Heart left ventricle (tissue), 16 donors: ENCODE measurements around the gene GRAMD4. TPM values are rescaled to one million over a fixed set of nuclear protein-coding genes. Genes with fewer than 3 reads are reported as not detected.

Experiments
- ATAC-seq, 4 donors: fragments of 200-7000 bp; cut with Tn5 transposase; one replicate each; pipeline ENCODE4 v1.9.1; 2020 to 2022; ENCODE audit warnings: moderate library complexity in 4 of 4, mild to moderate bottlenecking in 3 of 4, moderate number of reproducible peaks in 1 of 4
- DNase-seq, 5 donors: peaks; one replicate each; pipeline ENCODE4 v3.0.0-alpha.2; 2020
- H3K27ac ChIP-seq, 12 donors: fragments of 200-600 bp; sonication (generic) in 4 of 12; one replicate each; pipeline versions ENCODE4 v1.5.0 to v1.8.0; 2016 to 2022; ENCODE audit warnings: mild to moderate bottlenecking in 2 of 12
- H3K27me3 ChIP-seq, 9 donors: fragments of 200-600 bp; sonication (generic) in 2 of 9; one replicate each; pipeline versions ENCODE4 v1.5.1 to v1.8.0; 2016 to 2022; ENCODE audit warnings: mild to moderate bottlenecking in 3 of 9
- H3K36me3 ChIP-seq, 9 donors: fragments of 200-600 bp; sonication (generic) in 2 of 9; one replicate each; pipeline versions ENCODE4 v1.5.0 to v1.8.0; 2018 to 2022; ENCODE audit warnings: mild to moderate bottlenecking in 2 of 9
- H3K4me1 ChIP-seq, 12 donors: fragments of 200-600 bp; sonication (generic) in 4 of 12; one replicate each; pipeline versions ENCODE4 v1.5.0 to v1.8.0; 2016 to 2022; ENCODE audit warnings: mild to moderate bottlenecking in 3 of 12
- H3K4me3 ChIP-seq, 12 donors: fragments of 200-600 bp; sonication (generic) in 4 of 12; one replicate each; pipeline versions ENCODE4 v1.5.0 to v1.8.0; 2017 to 2022; ENCODE audit warnings: mild to moderate bottlenecking in 9 of 12, moderate library complexity in 4 of 12
- H3K9me3 ChIP-seq, 12 donors: fragments of 200-600 bp; sonication (generic) in 4 of 12; one replicate each; pipeline versions ENCODE4 v1.5.0 to v1.8.0; 2016 to 2022; ENCODE audit warnings: mild to moderate bottlenecking in 1 of 12
- POLR2A ChIP-seq, 2 donors: fragments of 450-650 bp; IDR thresholded peaks; one replicate each; pipeline ENCODE4 v1.6.1; 2017; ENCODE audit warnings: antibody characterized with exemption in 2 of 2, mild to moderate bottlenecking in 2 of 2, moderate library complexity in 2 of 2
- WGBS, 4 donors: extraction: QIAGEN DNeasy Blood & Tissue Kit in 2 of 4; methylation state at CpG; one replicate each; pipeline versions ENCODE4 v1.1.5 to v1.1.7; 2013 to 2018; 5-methylcytosine and 5-hydroxymethylcytosine counted together
- intact Hi-C, 10 donors: fragments of 100-400 bp; cut with DNase I; formaldehyde crosslinking; loops; one replicate each; pipeline versions ENCODE4 v1.11.1 to v1.14.2; 2022
- polyA plus RNA-seq, 2 donors: library from polyadenylated mRNA; stranded (reverse); fragments of 200-250 nt; gene quantifications; one replicate each; pipeline ENCODE4 v1.2.3, GENCODE V29; 2013
- total RNA-seq, 9 donors: library from RNA; depleted of rRNA in 2 of 9; stranded (reverse); fragments of >200 nt in 2 of 9; fragmentation: NEBNext Ultra II Directional in 3 of 9; extraction: Animal tissue kit (Norgen Biotek cat#: 25700) in 3 of 9; gene quantifications; one replicate each; pipeline versions ENCODE4 v1.1.0 to v1.2.4, GENCODE V29; 2016 to 2023
- TF ChIP-seq, protein P1 (sequence below), 12 donors: fragments of 200-600 bp; sonication (generic) in 4 of 12; IDR thresholded peaks; one replicate each; pipeline versions ENCODE4 v1.5.0 to v1.8.0; 2018 to 2022; ENCODE audit warnings: antibody characterized with exemption in 12 of 12, mild to moderate bottlenecking in 5 of 12
- donor health status: ischemic (EF 13 %, LVEDD 7.1; RV severe dilation, severe dysfunction).
- donor health status: healthy with polysubstance abuse.
- donor health status: DM: no; HTN: yes; CAD: no.
- donor health status: DM: no; HTN: no; CAD: no.
- donor health status: ischemic (EF 25% LVEDD 6.9; RV normal size, moderate dysfunction).
- donor health status: ischemic (EF 25% LVEDD 5.7; RV mildly dilated, moderate dysfunction).
- donor health status: healthy.
- donor health status: DM: yes; HTN: yes; CAD: no.
- donor health status: ischemic (EF 35%, LVEDD 5.7; RV mildly dilated, moderate dysfunction).
- donor health status: nonischemic (EF 11% LVEDD 7.7; RV severe dilation, severe dysfunction).
- donor health status: DM: yes; HTN: yes; CAD: no.
- donor health status: PGD.
- donor health status: ischemic (EF 29% LVEDD 5.4; RV normal size, mild dysfunction).
- donor health status: nonischemic (EF 23%, LVEDD 6.1; RV moderate dilation, normal function).

The GRAMD4 gene
- total and polyA plus RNA-seq, 11 donors: 22.4 to 122 (median 63.1) TPM

DNA sequence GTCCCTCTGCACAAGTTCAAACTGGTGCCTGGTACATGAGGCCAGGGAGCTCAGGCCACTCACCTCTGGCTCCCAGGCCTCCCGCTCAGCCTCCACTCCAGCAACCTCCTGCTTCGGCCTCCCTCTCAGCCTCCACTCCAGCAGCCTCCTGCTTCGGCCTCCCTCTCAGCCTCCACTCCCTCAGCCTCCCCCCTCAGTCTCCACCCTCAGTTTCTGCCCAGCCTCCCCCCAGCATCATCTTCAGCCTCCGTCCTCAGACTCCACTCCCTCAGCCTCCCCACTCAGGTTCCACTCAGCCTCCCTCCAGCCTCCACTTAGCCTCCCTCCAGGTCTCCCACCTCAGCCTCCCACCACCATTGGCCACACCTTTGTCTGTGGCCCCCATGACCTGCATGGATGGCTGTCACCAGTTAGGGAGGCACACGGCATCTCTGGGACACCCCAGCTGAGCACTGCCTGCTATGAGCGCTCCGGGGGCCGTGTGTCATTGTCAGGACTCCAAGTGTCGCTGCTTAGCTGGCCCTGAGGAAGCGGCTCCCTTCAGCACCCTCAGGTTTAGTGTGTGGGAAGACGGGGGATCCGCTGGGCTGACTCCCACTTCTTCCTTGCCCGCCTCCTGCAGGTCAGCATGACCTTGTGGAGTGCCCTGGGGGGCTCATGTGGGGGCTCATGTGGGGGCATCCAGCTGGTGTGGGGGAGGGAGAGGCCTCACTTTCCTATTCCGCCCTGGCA, 39.0 kb downstream of the GRAMD4 start:
- ATAC-seq: no peak
- no peaks in the 10 kb centered on the region for H3K27me3 ChIP-seq
- WGBS, 4 donors: 92 to 96% (median 96%) methylated on average over 14 of the region's 14 CpGs
- no peaks in the 10 kb centered on the region for H3K9me3 ChIP-seq
- peaks cover 0 to 39% (median 16%) of the 10 kb centered on the region in 9 donors for H3K36me3 ChIP-seq
- H3K27ac ChIP-seq: peak overlapping the region in 1 of 12 donors; percentile 79
- no peak overlapping the region for H3K4me3 ChIP-seq
- H3K4me1 ChIP-seq: peaks cover 0 to 71% (median 20%) of the 10 kb centered on the region in 12 donors
- TF ChIP-seq, protein P1, sequence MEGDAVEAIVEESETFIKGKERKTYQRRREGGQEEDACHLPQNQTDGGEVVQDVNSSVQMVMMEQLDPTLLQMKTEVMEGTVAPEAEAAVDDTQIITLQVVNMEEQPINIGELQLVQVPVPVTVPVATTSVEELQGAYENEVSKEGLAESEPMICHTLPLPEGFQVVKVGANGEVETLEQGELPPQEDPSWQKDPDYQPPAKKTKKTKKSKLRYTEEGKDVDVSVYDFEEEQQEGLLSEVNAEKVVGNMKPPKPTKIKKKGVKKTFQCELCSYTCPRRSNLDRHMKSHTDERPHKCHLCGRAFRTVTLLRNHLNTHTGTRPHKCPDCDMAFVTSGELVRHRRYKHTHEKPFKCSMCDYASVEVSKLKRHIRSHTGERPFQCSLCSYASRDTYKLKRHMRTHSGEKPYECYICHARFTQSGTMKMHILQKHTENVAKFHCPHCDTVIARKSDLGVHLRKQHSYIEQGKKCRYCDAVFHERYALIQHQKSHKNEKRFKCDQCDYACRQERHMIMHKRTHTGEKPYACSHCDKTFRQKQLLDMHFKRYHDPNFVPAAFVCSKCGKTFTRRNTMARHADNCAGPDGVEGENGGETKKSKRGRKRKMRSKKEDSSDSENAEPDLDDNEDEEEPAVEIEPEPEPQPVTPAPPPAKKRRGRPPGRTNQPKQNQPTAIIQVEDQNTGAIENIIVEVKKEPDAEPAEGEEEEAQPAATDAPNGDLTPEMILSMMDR (IDR thresholded peaks at IDR 0.05): no peak
- no peak for DNase-seq
- intact Hi-C loops: no loop called here

DNA sequence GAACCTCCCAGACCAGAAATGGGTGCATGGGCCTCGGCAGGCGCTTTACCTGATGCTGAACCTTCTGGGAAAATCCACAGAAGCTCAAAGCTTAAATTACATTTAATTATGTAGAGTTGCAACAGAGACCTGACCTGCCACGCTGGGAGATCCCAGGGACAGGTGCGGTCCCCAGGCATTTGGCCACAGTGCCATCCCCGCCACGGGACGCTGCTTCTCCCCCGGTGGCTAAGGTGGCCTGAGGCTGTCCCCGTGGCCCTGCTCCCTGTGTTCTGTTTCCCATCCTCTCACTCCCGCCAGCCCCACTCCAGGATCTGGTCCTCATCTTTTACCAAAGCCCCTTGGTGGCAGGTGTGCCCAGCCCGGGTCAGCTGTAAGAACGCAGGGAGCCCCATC, 39.6 kb downstream of the GRAMD4 start:
- no peak for ATAC-seq
- intact Hi-C loops: no loop called here
- peaks cover 0 to 45% (median 21%) of the 10 kb centered on the region in 9 donors for H3K36me3 ChIP-seq
- peaks cover 0 to 71% (median 18%) of the 10 kb centered on the region in 12 donors for H3K4me1 ChIP-seq
- no peak for TF ChIP-seq POLR2A (IDR thresholded peaks at IDR 0.05)
- TF ChIP-seq, protein P1 (IDR thresholded peaks at IDR 0.05): no peak
- H3K27me3 ChIP-seq: no peaks in the 10 kb centered on the region
- DNase-seq: no peak
- H3K9me3 ChIP-seq: no peaks in the 10 kb centered on the region
- 91 to 95% (median 94%) methylated on average over 12 of the region's 12 CpGs for WGBS, 4 donors
- H3K27ac ChIP-seq: peak overlapping the region in 2 of 12 donors; percentile 55 to 79
- H3K4me3 ChIP-seq: no peak overlapping the region

DNA sequence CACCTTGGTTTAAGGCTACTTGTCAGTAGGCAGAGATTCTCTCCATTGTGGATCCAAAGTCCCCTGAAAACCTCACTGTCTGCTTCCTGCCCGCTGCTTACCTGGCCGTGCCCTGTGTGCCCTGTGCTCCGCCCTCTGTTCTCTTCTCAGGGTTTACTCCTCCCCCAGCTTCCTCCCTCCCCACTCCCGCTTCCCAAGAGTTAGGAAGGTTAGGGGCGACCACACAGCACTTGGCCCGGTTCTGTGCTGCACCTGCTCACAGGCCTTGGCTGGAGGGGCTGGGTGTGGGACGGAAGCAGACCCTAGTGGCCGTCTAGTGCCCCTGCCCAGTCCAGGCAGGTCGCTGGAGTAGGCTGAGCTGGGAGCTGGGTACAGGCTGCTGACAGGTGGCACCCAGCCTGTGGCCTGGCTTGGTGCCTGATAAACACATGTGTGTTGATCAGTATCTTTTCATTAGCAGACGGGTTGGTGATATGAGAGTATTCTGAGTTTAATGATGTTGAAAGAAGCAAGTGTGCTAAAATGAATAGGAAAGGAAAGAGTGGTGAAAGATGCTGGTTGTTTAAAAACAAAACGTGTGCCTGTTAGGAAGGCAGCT, 40.5 kb downstream of the GRAMD4 start:
- peaks cover 0 to 65% (median 17%) of the 10 kb centered on the region in 12 donors for H3K4me1 ChIP-seq
- TF ChIP-seq, protein P1 (IDR thresholded peaks at IDR 0.05): no peak
- no peak for TF ChIP-seq POLR2A (IDR thresholded peaks at IDR 0.05)
- no peak overlapping the region for H3K4me3 ChIP-seq
- peak in 1 of 4 donors; percentile 12 for ATAC-seq
- intact Hi-C loops: no loop called here
- no peak for DNase-seq
- peak overlapping the region in 7 of 12 donors; percentile 1 to 79 (median 42) for H3K27ac ChIP-seq
- no peaks in the 10 kb centered on the region for H3K9me3 ChIP-seq
- peaks cover 0 to 53% (median 29%) of the 10 kb centered on the region in 9 donors for H3K36me3 ChIP-seq
- H3K27me3 ChIP-seq: no peaks in the 10 kb centered on the region
- 50 to 61% (median 55%) methylated on average over 11 of the region's 11 CpGs for WGBS, 4 donors

DNA sequence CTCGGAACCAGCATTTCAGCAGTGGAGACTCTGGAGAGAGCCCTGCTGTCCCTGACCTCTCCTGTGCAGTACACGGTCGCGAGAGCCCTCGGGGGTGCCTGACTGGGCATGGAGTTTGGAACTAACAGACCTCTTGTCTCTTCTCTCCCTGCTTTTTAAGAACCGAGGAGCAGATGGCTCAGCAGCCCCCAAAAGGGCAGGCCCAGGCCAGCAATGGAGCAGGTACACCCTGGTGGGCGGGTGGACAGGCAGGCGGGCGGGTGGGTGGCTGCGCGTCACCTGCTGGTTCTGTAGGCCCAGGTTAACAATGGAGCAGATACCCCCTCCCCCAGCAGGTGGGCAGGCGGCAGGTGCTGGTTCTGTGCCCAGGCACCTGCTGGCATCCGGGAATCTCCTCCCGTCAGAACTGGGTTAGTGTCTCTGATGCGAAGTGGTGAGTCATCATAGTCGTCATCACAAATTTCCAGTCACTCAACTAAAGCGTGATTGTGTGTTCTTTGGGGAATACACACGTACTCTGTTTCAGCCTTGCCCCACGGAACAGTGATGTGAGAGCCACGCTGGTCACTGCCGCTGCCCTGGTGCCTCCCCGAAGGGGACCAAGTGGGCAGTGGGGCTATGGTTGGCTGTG, 41.1 kb downstream of the GRAMD4 start:
- whole genome bisulfite sequencing, 4 donors: 63 to 75% (median 70%) methylated on average over 8 to 22 of the region's 22 CpGs
- intact Hi-C loops: no loop called here
- no peaks in the 10 kb centered on the region for H3K27me3 ChIP-seq
- H3K4me3 ChIP-seq: no peak overlapping the region
- peak in 3 of 4 donors; percentile 27 to 76 (median 45) for ATAC-seq
- H3K36me3 ChIP-seq: peaks cover 0 to 59% (median 35%) of the 10 kb centered on the region in 9 donors
- no peak for TF ChIP-seq POLR2A (IDR thresholded peaks at IDR 0.05)
- TF ChIP-seq, protein P1 (IDR thresholded peaks at IDR 0.05): no peak
- DNase-seq: peak in 1 of 5 donors; percentile 76
- H3K4me1 ChIP-seq: peaks cover 0 to 58% (median 13%) of the 10 kb centered on the region in 12 donors
- H3K9me3 ChIP-seq: no peaks in the 10 kb centered on the region
- H3K27ac ChIP-seq: peak overlapping the region in 7 of 12 donors; percentile 1 to 79 (median 42)
